SK-N-SH (cell line): Measurements from ENCODE around the gene FA2H. TPM values are rescaled to one million over a fixed set of nuclear protein-coding genes. Genes with fewer than 3 reads are reported as not detected.

ENCODE experiments used
- CTCF ChIA-PET: fragments of 300-600, 350-600 bp; formaldehyde crosslinking; extraction: SDS; loops from one replicate; lab custom pipeline; 2021; lab: Yijun Ruan, JAX
- POLR2A ChIA-PET: fragments of 350-600 bp; sonication (Branson Sonifier 250); formaldehyde crosslinking; extraction: SDS; loops from one replicate; lab custom pipeline; 2020; ENCODE audit warnings: antibody characterized with exemption, inconsistent platforms; lab: Yijun Ruan, JAX
- DNase-seq: peaks from one replicate; pipeline ENCODE4 v3.0.0; 2012
- H2AFZ ChIP-seq: fragments of 200-600 bp; sonication (generic); 2 replicates; pipeline ENCODE4 v1.8.1; 2016; ENCODE audit warnings: antibody characterized with exemption, mild to moderate bottlenecking, low read depth
- H3F3A ChIP-seq: fragments of 200-600 bp; sonication (generic); replicated peaks from 2 replicates; pipeline ENCODE3; 2016; ENCODE audit warnings: antibody characterized with exemption, mild to moderate bottlenecking; ENCODE audit not compliant: insufficient read depth
- H3K27ac ChIP-seq, 2 experiments: fragments of 200-500 bp in 1 of 2; fragments of 200-600 bp in 1 of 2; sonication (Bioruptor generic) in 1 of 2; sonication (generic), shearing (Covaris generic) in 1 of 2; 2 replicates each; pipeline versions ENCODE4 v1.5.1 to v1.6.1; 2014 to 2016; ENCODE audit warnings: low read depth in 2 of 2, inconsistent platforms in 1 of 2, low read length in 1 of 2, mild to moderate bottlenecking in 1 of 2, mixed read lengths in 1 of 2
- H3K27me3 ChIP-seq: fragments of 200-600 bp; sonication (generic), shearing (Covaris generic); 2 replicates; pipeline ENCODE4 v1.6.1; 2016; ENCODE audit warnings: mixed run types; ENCODE audit not compliant: insufficient read depth
- H3K36me3 ChIP-seq, 2 experiments: fragments of 200-500 bp in 1 of 2; fragments of 200-600 bp in 1 of 2; sonication (Bioruptor generic) in 1 of 2; sonication (generic) in 1 of 2; replicated peaks in 1 of 2; 2 replicates each; pipeline versions ENCODE3 to v1.5.1; 2014 to 2016; ENCODE audit warnings: low read length in 1 of 2, mild to moderate bottlenecking in 1 of 2; ENCODE audit not compliant: insufficient read depth in 2 of 2, control insufficient read depth in 1 of 2
- H3K4me1 ChIP-seq, 2 experiments: fragments of 200-500 bp in 1 of 2; fragments of 200-600 bp in 1 of 2; sonication (Bioruptor generic) in 1 of 2; sonication (generic), shearing (Covaris generic) in 1 of 2; 2 replicates each; pipeline versions ENCODE4 v1.5.1 to v1.6.1; 2014 to 2016; ENCODE audit warnings: low read depth in 1 of 2, low read length in 1 of 2, mixed run types in 1 of 2; ENCODE audit not compliant: insufficient read depth in 2 of 2, control insufficient read depth in 1 of 2
- H3K4me2 ChIP-seq: fragments of 200-600 bp; sonication (generic), shearing (Covaris generic); 2 replicates; pipeline ENCODE4 v1.6.1; 2017; ENCODE audit warnings: mixed run types
- H3K4me3 ChIP-seq, 2 experiments: fragments of 200-500 bp in 1 of 2; fragments of 200-600 bp in 1 of 2; sonication (Bioruptor generic) in 1 of 2; sonication (generic), shearing (Covaris generic) in 1 of 2; 2 replicates each; pipeline versions ENCODE4 v1.5.1 to v1.8.1; 2014 to 2016; ENCODE audit warnings: low read depth in 2 of 2, inconsistent platforms in 1 of 2, low read length in 1 of 2, mild to moderate bottlenecking in 1 of 2, mixed read lengths in 1 of 2, moderate library complexity in 1 of 2
- H3K79me2 ChIP-seq: fragments of 200-600 bp; sonication (generic); 2 replicates; pipeline ENCODE4 v1.8.1; 2017; ENCODE audit warnings: mild to moderate bottlenecking; ENCODE audit not compliant: insufficient read depth
- H3K9ac ChIP-seq: fragments of 200-600 bp; sonication (generic); 2 replicates; pipeline ENCODE4 v1.6.1; 2017; ENCODE audit warnings: mixed run types
- H3K9me2 ChIP-seq: fragments of 200-600 bp; sonication (generic); 2 replicates; pipeline ENCODE4 v1.6.1; 2017; ENCODE audit warnings: mixed run types
- H3K9me3 ChIP-seq: fragments of 200-600 bp; sonication (generic); 2 replicates; pipeline ENCODE4 v1.6.1; 2017; ENCODE audit warnings: mixed run types, mild to moderate bottlenecking, moderate library complexity
- H4K20me1 ChIP-seq: fragments of 200-600 bp; sonication (generic); 2 replicates; pipeline ENCODE4 v1.6.1; 2017; ENCODE audit warnings: mild to moderate bottlenecking, mixed run types; ENCODE audit not compliant: insufficient read depth
- CHD2 ChIP-seq: fragments of 150-350 bp; IDR thresholded peaks from 2 replicates; pipeline ENCODE4 v1.6.1; 2018; ENCODE audit warnings: low read length; ENCODE audit not compliant: partially characterized antibody
- ELF1 ChIP-seq: IDR thresholded peaks from 2 replicates; pipeline ENCODE4 v1.4.0; 2012
- FOXM1 ChIP-seq: IDR thresholded peaks from 2 replicates; pipeline ENCODE4 v1.4.0; 2012; ENCODE audit warnings: low read depth, mild to moderate bottlenecking
- GABPA ChIP-seq: IDR thresholded peaks from 2 replicates; pipeline ENCODE4 v1.4.0; 2012; ENCODE audit warnings: low read depth, mild to moderate bottlenecking
- GATA2 ChIP-seq: sonication (generic); formaldehyde crosslinking; IDR thresholded peaks from 2 replicates; pipeline ENCODE4 v1.5.0; 2020; ENCODE audit warnings: mild to moderate bottlenecking, missing genetic modification reagents
- JUND ChIP-seq: IDR thresholded peaks from 2 replicates; pipeline ENCODE4 v1.4.0; 2012
- MEF2A ChIP-seq: IDR thresholded peaks from 2 replicates; pipeline ENCODE4 v1.4.0; 2012; ENCODE audit warnings: low read depth, borderline replicate concordance
- MXI1 ChIP-seq: IDR thresholded peaks from 2 replicates; pipeline ENCODE4 v1.6.1; 2012; ENCODE audit warnings: mild to moderate bottlenecking, low read depth, low read length, improper control_type of control experiment
- NFIC ChIP-seq: IDR thresholded peaks from 2 replicates; pipeline ENCODE4 v1.4.0; 2012; ENCODE audit warnings: borderline replicate concordance
- NRF1 ChIP-seq: IDR thresholded peaks from 2 replicates; pipeline ENCODE4 v1.6.1; 2012; ENCODE audit warnings: low read depth, mild to moderate bottlenecking, low read length
- POLR2AphosphoS5 ChIP-seq: IDR thresholded peaks from 2 replicates; pipeline ENCODE4 v1.6.1; 2012; ENCODE audit warnings: low read depth, low read length
- RAD21 ChIP-seq: IDR thresholded peaks from 2 replicates; pipeline ENCODE4 v1.6.1; 2012; ENCODE audit warnings: mild to moderate bottlenecking, low read length
- RFX5 ChIP-seq: IDR thresholded peaks from 2 replicates; pipeline ENCODE4 v1.6.1; 2012; ENCODE audit warnings: mild to moderate bottlenecking, improper control_type of control experiment, low read length
- RXRA ChIP-seq: IDR thresholded peaks from 2 replicates; pipeline ENCODE4 v1.4.0; 2012; ENCODE audit warnings: low read depth, mild to moderate bottlenecking, borderline replicate concordance
- SIN3A ChIP-seq: IDR thresholded peaks from 2 replicates; pipeline ENCODE4 v1.6.1; 2012; ENCODE audit warnings: low read depth, mild to moderate bottlenecking, low read length, moderate library complexity, borderline replicate concordance
- TEAD4 ChIP-seq: IDR thresholded peaks from 2 replicates; pipeline ENCODE4 v1.4.0; 2012; ENCODE audit warnings: mild to moderate bottlenecking, borderline replicate concordance; ENCODE audit not compliant: insufficient read depth
- WGBS: methylation state at CpG from one replicate; pipeline ENCODE4 v1.1.6; 2017; ENCODE audit warnings: low lambda C conversion rate; 5-methylcytosine and 5-hydroxymethylcytosine counted together
- polyA plus RNA-seq, 3 experiments: library from polyadenylated mRNA; depleted of rRNA; stranded (reverse); fragments of >200 nt; gene quantifications; 2 replicates each; pipeline ENCODE4 v1.2.3, GENCODE V29; 2012
- TF ChIP-seq, protein P1 (sequence below): fragments of 150-350 bp; IDR thresholded peaks from 2 replicates; pipeline ENCODE4 v1.6.1; 2016; ENCODE audit warnings: mild to moderate bottlenecking, low read depth, low read length
- TF ChIP-seq, protein P2 (sequence below): IDR thresholded peaks from 2 replicates; pipeline ENCODE4 v1.6.1; 2012; ENCODE audit warnings: mild to moderate bottlenecking, low read depth, low read length, moderate library complexity

The FA2H gene
- polyA plus RNA-seq, 1 of the 3 experiments (the other 2 are of a cell fraction), result not detected

DNA sequence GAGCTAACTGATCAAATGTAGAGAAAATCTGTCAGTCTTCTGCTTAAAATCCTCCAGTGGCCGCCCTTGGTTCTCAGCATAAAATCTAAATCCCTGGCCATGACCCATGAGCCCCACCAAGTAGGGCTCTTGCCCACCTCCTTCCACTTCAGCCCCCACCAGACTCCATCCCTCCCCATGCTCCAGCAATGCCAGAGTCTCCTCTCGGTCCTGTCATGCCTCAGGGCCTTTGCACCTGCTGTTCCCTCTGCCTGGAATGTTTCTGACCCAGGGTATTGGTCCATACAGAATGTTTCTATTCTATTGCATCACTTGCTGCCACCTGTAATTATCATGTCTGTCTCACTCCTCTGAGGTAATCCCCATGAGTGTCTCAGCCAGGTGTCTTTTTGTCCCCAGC is 22.4 kb downstream of the FA2H start:
- Histone ChIP-seq H3K9ac (no peak overlapping the region), H2AFZ (no peak overlapping the region), H3F3A (no peaks in the 10 kb centered on the region), H3K4me3 (no peak overlapping the region), H3K4me1 (no peaks in the 10 kb centered on the region), H4K20me1 (no peaks in the 10 kb centered on the region), H3K9me2 (no peaks in the 10 kb centered on the region), H3K27me3 (0 out of 2 replicates have a peak, but pooled peaks cover 4% of the 10 kb centered on the region), H3K79me2 (no peaks in the 10 kb centered on the region), H3K9me3 (no peaks in the 10 kb centered on the region), H3K4me2 (no peak overlapping the region), H3K36me3 (no peaks in the 10 kb centered on the region), H3K27ac (no peak overlapping the region)
- CTCF ChIA-PET, result interaction anchor here (0.8 kb wide), 1 partner anchor 111 kb away, joined by 3 read pairs; no protein-coding TSS in a partner anchor
- POLR2A ChIA-PET, result no interaction called here
- no peak for TF ChIP-seq NFIC
- no peak for TF ChIP-seq NRF1
- no peak for TF ChIP-seq MEF2A
- TF ChIP-seq SIN3A, result no peak
- no peak for TF ChIP-seq MXI1
- no peak for TF ChIP-seq GABPA
- TF ChIP-seq RAD21, result no peak
- TF ChIP-seq RFX5, result no peak
- TF ChIP-seq, protein P1, sequence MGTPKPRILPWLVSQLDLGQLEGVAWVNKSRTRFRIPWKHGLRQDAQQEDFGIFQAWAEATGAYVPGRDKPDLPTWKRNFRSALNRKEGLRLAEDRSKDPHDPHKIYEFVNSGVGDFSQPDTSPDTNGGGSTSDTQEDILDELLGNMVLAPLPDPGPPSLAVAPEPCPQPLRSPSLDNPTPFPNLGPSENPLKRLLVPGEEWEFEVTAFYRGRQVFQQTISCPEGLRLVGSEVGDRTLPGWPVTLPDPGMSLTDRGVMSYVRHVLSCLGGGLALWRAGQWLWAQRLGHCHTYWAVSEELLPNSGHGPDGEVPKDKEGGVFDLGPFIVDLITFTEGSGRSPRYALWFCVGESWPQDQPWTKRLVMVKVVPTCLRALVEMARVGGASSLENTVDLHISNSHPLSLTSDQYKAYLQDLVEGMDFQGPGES, result no peak
- no peak for TF ChIP-seq RXRA
- TF ChIP-seq FOXM1, result no peak
- no peak for TF ChIP-seq TEAD4
- no peak for TF ChIP-seq GATA2 (CRISPR knock-in tag)
- no peak for TF ChIP-seq ELF1
- no peak for TF ChIP-seq POLR2AphosphoS5
- no peak for TF ChIP-seq JUND
- no peak for DNase-seq
- 61% methylated on average over 2 of the region's 2 CpGs for whole genome bisulfite sequencing

DNA sequence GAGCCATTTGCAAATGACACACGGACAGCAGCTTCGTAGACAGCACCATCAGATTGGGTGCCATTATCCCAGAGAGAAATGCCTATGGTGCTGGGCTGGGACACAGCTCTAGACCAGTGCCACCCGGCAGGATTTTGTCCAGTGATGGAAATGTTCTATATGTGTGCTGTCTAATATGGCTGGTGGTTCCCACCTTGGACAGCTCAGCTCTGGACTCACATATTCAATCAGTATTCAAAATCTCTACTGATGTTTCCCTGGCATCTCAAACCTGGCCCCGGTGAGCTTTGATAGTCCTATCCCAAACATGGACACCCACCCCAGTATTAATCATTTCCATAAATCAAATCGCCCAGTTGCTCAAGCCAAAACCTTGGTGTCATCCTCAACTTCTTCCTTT is 23.0 kb downstream of the FA2H start:
- Histone ChIP-seq H3K4me1 (no peaks in the 10 kb centered on the region), H3K79me2 (no peaks in the 10 kb centered on the region), H3K27ac (no peak overlapping the region), H3K9ac (no peak overlapping the region), H3K36me3 (no peaks in the 10 kb centered on the region), H3F3A (no peaks in the 10 kb centered on the region), H3K9me2 (no peaks in the 10 kb centered on the region), H2AFZ (no peak overlapping the region), H3K27me3 (0 out of 2 replicates have a peak, but pooled peaks cover 4% of the 10 kb centered on the region), H4K20me1 (no peaks in the 10 kb centered on the region), H3K4me2 (no peak overlapping the region), H3K9me3 (no peaks in the 10 kb centered on the region), H3K4me3 (no peak overlapping the region)
- POLR2A ChIA-PET, result no interaction called here
- WGBS, result 59% methylated on average over 5 of the region's 5 CpGs
- CTCF ChIA-PET, result interaction anchor here (0.6 kb wide), 1 partner anchor 23 kb away, joined by 3 read pairs; the partner anchor contains the start of gene FA2H
- no peak for TF ChIP-seq CHD2
- TF ChIP-seq, protein P2, sequence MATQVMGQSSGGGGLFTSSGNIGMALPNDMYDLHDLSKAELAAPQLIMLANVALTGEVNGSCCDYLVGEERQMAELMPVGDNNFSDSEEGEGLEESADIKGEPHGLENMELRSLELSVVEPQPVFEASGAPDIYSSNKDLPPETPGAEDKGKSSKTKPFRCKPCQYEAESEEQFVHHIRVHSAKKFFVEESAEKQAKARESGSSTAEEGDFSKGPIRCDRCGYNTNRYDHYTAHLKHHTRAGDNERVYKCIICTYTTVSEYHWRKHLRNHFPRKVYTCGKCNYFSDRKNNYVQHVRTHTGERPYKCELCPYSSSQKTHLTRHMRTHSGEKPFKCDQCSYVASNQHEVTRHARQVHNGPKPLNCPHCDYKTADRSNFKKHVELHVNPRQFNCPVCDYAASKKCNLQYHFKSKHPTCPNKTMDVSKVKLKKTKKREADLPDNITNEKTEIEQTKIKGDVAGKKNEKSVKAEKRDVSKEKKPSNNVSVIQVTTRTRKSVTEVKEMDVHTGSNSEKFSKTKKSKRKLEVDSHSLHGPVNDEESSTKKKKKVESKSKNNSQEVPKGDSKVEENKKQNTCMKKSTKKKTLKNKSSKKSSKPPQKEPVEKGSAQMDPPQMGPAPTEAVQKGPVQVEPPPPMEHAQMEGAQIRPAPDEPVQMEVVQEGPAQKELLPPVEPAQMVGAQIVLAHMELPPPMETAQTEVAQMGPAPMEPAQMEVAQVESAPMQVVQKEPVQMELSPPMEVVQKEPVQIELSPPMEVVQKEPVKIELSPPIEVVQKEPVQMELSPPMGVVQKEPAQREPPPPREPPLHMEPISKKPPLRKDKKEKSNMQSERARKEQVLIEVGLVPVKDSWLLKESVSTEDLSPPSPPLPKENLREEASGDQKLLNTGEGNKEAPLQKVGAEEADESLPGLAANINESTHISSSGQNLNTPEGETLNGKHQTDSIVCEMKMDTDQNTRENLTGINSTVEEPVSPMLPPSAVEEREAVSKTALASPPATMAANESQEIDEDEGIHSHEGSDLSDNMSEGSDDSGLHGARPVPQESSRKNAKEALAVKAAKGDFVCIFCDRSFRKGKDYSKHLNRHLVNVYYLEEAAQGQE, result peak; percentile 50; the same call in 1 of the 2 replicates
- DNase-seq, result no peak
